NK-92 treated with Interleukin-12 subunit alpha and Interleukin-12 subunit beta, amount 100 ng/mL, for 24 hours (cell line): Measurements from ENCODE around the gene HASPIN.

ENCODE experiments used
- DNase-seq: peaks from one replicate; lab custom pipeline; 2025; lab: John Stamatoyannopoulos, UW

HASPIN gene

GRCh38 chr17:3723556-3724377 lies at the start of gene HASPIN:
HASPIN (plus strand) TSS chr17:3723903; CDS start chr17:3723936, 33 bp downstream.
- peak; percentile 66 for DNase-seq

DNA sequence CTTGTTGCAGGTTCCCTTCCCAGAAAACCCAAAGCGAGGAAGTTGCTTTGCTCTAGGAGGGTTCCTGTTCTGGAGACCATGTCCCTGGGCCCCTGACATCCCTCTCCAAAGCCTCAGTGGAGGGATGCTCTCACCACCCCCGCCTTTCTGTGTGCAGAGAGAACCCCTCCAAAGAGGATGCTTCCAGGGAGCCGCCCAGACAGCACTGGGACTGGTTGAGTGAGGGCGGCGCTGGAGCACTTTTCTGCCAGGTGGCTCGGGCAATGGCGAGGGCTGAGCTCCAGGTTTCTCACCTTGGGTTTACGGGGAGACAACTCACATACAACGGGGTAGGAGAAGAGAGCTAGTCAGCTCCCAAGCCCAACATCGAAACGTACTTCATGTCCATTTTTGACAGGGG lies 47.8 kb upstream of the HASPIN start:
- DNase-seq, result no peak

DNA sequence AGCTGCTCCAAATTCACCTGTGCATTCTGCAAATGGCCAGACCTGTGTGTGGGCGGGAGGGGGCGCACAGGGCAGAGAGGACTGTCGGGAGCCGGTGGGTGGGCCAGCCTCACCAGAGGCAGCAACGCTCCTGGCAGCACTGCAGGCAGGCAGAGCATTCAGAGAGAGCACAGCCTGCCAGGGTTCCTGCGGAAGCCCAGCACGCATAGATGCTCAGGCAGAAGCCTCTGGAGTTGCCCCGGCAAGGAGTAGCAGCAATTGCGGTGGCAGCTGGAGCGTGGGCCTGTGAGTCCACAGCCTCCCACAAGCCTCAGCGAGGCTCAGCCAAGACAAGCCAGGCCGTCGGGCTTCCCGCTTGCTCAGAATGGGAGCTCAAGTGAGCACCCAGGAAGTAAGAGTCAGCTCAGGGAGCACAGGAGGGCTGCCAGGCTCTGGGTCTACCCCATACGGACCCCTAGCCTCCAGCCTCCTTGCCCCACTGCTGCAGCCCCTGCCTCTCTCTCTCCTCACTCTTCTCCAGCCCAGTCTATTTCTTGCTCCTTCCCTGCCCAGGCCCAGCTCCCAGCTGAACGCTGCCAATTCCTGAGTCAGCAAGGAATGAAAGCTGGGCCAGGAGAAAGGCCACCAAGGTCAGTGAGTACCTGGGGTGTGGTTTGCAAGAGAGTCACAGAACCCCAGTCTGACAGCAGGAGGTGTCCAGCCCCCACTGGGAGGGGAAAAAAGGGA lies 45.4 kb upstream of the HASPIN start:
- no peak for DNase-seq

DNA sequence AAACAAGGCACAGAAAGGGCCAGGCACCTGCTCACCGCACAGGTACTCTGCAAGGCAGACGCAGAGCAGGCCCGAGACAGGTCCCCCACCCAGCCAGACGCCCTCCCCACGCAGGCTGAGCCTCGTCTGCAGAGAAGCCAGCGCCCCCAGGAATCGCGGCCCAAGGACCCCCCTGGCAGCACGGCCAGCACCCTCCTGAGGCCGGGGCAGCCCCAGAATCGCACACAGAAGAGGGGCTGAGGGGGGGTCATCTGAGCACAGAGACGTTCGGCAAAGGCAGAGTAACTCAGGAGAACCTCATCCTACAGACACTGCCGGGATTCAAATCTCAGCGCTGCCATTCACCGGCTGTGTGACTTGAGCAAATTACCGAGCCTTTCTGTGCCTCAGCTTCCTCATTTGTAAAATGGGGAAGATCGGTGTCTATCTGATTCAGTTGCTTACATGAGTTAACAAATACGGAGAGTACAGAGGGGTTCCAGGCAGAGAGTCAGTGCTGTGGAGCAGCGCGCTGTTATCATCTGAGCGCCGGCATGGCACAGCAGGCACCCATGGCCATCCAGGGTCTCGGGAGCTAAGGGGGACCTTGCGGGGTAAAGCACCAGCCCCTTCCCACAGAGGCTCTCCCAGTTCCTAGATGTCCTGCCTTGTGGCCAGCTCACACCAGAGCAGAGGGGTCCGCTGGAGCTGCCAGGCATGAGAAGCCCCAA lies 44.7 kb upstream of the HASPIN start:
- no peak for DNase-seq

GRCh38 chr17:3679531-3680126 lies 44.1 kb upstream of the HASPIN start:
- no peak for DNase-seq

DNA sequence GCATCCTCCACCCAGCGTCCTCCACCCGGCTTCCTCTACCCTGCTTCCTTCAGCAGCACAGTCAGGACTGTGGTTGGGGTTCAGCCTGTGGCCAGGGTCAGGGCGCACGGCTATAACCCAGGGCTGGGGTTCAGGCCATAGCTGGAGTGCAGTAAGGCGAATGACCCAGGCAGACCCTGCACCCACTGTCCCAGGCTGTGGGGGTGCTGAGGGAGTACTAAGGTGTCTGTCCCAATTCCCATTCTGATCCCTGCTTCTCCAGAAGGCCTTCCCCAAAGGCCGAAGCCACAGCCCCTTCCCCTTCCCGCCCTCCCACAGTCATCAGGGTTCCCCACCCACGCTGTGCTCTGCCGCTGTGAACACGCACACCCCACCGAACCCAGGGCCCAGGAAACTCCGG lies 42.6 kb upstream of the HASPIN start:
- no peak for DNase-seq

GRCh38 chr17:3681565-3681964 lies 42.1 kb upstream of the HASPIN start:
- no peak for DNase-seq

GRCh38 chr17:3682033-3682432 lies 41.7 kb upstream of the HASPIN start:
- DNase-seq, result no peak

- no peak for DNase-seq
Observed at GRCh38 chr17:3683054-3683511, 40.6 kb upstream of the HASPIN start.

- DNase-seq, result no peak
Observed at GRCh38 chr17:3685174-3685573, 38.5 kb upstream of the HASPIN start.

DNA sequence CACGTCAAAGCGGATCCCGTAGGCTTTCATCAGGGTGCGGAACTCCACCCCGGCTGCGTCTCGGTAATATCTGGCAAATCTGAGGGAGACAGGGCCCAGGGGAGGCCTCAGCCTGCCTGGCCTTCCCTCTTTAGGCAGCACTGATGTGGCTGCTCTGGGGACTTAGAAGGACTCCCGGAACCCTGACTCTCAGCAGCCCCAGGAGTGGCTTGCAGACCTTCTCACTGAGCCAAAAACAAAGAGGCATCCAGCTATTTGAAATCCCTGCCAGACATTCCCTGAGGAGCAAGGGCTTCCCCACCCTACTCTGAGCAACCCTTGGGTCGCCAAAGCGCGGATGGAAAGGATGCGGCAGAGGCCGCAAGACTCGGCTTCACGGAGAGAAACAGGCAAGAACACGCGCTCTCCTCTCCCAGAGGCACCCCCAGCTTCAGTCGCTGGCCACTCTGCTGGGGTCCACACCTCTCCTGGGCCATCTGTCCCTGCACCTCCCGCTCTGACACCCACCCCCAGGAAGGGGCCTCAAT lies 35.6 kb upstream of the HASPIN start:
- no peak for DNase-seq

- no peak for DNase-seq
Observed at GRCh38 chr17:3688852-3689261, 34.8 kb upstream of the HASPIN start.

GRCh38 chr17:3689262-3690093 lies 34.2 kb upstream of the HASPIN start:
- DNase-seq, result no peak

- DNase-seq, result no peak
Observed at GRCh38 chr17:3690094-3690715, 33.5 kb upstream of the HASPIN start.

GRCh38 chr17:3691617-3692067 lies 32.1 kb upstream of the HASPIN start:
- DNase-seq, result no peak

DNA sequence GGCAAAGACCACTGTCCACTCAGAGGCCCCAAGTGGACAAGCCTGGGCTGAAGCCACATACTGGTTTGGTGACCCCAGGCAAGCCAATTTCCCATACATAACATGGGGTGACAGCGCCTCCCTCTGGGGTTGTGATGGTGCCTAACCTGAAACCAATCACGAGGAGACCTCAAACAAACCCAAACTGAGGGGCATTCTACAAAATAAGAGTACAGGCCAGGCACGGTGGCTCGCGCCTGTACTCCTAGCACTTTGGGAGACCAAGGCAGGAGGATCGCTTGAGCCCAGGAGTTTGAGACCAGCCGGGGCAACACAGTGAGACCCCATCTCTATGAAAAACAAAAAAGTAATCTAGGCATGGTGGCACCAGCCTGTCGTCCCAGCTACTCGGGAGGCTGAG lies 31.4 kb upstream of the HASPIN start:
- DNase-seq, result no peak

DNA sequence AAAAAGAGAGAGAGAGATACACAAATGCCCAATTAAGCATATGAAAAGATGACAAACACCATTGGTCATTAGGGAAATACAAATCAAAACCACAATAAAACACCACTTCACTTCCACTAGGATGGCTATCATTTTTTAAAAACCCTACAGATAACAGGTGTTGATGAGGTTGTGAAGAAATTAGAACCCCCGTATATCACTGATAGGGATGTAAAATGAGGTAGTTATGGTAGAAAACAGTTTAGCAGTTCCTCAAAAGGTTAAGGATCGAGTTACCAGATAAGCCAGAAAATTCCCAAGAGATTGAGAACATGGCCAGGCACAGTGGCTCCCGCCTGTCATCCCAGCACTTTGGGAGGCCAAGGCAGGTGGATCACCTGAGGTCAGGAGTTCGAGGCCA lies 30.6 kb upstream of the HASPIN start:
- no peak for DNase-seq

- DNase-seq, result peak; percentile 70
Observed at GRCh38 chr17:3693829-3694231, 29.9 kb upstream of the HASPIN start.

DNA sequence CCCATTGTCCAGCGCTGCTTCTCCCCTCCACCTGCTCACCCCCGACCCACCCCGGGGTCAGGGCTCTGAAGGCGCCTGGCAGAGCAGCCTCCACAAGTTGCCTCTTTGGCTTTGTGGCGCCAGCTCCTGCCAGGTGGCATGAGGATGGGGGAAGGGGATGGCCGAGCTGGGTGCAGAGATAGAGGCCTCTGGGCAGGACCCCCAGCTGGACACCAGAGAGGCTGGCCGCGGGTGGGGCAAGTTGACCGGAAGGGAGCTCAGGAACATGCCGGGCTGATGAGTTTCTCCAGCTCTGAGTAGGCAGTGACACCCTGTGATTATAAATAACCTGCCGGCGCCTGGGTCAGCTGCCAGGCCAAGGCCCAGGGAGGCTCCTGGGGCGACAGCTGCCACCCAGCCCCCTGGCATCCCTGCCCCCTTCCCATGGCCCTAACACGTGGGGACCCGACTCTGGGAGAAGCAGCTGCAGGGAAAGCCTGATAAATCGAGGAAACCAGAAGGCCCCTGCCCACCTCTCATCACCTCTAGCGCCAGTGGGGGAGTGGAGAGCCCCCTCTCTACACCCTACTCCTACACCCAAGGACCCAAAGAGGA lies 28.5 kb upstream of the HASPIN start:
- no peak for DNase-seq
